Activated T-cell treated with anti-CD3 and anti-CD28 coated beads, Interleukin-2, amount 50 U/mL, for 1 hour (primary cell): ENCODE results near the gene PSD.
"Not testable (repeated sequence)": the region's sequence is repeated elsewhere in the genome, so short reads cannot be mapped to it uniquely, and the experiment has no call there.

Experiments
- DNase-seq: peaks from one replicate; pipeline ENCODE4 v3.0.0-alpha.2; 2020

The PSD gene

GRCh38 chr10:102418622-102419268 is at the start of gene PSD:
TSS of gene PSD (minus strand) at chr10:102418785. CDS start at chr10:102417038, 1,747 bp downstream.
- no peak for DNase-seq

- no peak for DNase-seq
Observed at GRCh38 chr10:102467971-102468438, 49.4 kb upstream of the PSD start.

GRCh38 chr10:102467318-102467717 is 48.7 kb upstream of the PSD start:
- DNase-seq = no peak

- no peak for DNase-seq
Observed at GRCh38 chr10:102465466-102465865, 46.9 kb upstream of the PSD start.

- DNase-seq = no peak
Observed at GRCh38 chr10:102463983-102464382, 45.4 kb upstream of the PSD start.

- DNase-seq = no peak
Observed at GRCh38 chr10:102462512-102463054, 44.0 kb upstream of the PSD start.

- peak; percentile 94 for DNase-seq
Observed at GRCh38 chr10:102461187-102462054, 42.8 kb upstream of the PSD start.

- DNase-seq = no peak
Observed at GRCh38 chr10:102460836-102461186, 42.2 kb upstream of the PSD start.

GRCh38 chr10:102458656-102459055 is 40.1 kb upstream of the PSD start:
- no peak for DNase-seq

- DNase-seq = no peak
Observed at GRCh38 chr10:102457591-102458150, 39.1 kb upstream of the PSD start.

GRCh38 chr10:102455893-102456471 is 37.4 kb upstream of the PSD start:
- no peak for DNase-seq

- DNase-seq = not testable (repeated sequence)
Observed at GRCh38 chr10:102454662-102455487, 36.3 kb upstream of the PSD start.

GRCh38 chr10:102453502-102453901 is 34.9 kb upstream of the PSD start:
- DNase-seq = no peak

- peak; percentile 44 for DNase-seq
Observed at GRCh38 chr10:102452672-102453340, 34.2 kb upstream of the PSD start.

- DNase-seq = no peak
Observed at GRCh38 chr10:102451105-102451969, 32.8 kb upstream of the PSD start, which contains the start of gene C10orf95. TSS of gene C10orf95 (minus strand) at chr10:102451543. CDS start at chr10:102451093, 450 bp downstream.

- DNase-seq = peak; percentile 90
Observed at GRCh38 chr10:102450374-102451104, 32.0 kb upstream of the PSD start.

GRCh38 chr10:102450124-102450373 is 31.5 kb upstream of the PSD start:
- no peak for DNase-seq

GRCh38 chr10:102449321-102450123 is 30.9 kb upstream of the PSD start:
- peak; percentile 85 for DNase-seq

GRCh38 chr10:102444851-102445250 is 26.3 kb upstream of the PSD start:
- DNase-seq = no peak
